ENCODE measurements around the gene INTS7.
A peak's percentile ranks its signal among the peaks of the same experiment; 100 is the strongest.

INTS7 gene

DNA sequence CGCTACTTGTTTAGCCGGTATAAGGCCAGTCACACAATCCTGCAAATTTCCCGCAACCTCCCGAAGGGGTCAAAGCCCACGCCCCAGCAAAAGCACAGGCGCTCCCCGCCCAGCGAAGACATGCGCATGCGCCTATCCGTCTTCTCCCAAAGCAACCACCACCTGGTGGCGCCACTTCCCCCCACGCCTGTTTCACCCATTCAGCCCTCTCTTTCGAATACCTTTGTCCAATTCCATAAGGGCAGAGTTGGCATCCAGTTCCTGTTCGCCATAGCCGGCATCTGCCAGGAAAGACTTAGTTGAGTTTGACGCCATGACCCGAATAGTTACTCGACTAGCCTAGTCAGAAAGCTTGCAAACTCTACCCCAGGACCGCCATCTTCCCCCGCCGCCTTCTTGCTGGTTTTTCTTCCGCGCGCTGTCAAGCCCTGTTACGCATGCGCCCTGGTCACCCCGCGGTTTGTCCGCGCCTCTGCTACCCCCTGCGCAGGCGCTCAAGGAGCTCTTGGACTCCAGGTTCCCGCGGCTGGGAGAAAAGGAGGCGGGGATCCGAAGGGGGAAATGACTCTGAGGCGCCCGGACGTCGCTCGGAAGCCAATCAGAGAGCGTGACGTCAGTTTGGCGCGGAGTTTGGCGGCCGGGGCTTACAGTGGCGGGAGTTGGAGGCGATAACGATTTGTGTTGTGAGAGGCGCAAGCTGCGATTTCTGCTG, at the start of gene INTS7, which contains the start of gene DTL:
Gene INTS7 (minus strand): TSS at position 435 of the 712 bp plus-strand sequence. CDS start 120 bp downstream, at position 315.
Gene DTL (plus strand): TSS at position 626 of the 712 bp plus-strand sequence. CDS start 143 bp downstream, outside the sequence.
- TF ChIP-seq, protein P1, sequence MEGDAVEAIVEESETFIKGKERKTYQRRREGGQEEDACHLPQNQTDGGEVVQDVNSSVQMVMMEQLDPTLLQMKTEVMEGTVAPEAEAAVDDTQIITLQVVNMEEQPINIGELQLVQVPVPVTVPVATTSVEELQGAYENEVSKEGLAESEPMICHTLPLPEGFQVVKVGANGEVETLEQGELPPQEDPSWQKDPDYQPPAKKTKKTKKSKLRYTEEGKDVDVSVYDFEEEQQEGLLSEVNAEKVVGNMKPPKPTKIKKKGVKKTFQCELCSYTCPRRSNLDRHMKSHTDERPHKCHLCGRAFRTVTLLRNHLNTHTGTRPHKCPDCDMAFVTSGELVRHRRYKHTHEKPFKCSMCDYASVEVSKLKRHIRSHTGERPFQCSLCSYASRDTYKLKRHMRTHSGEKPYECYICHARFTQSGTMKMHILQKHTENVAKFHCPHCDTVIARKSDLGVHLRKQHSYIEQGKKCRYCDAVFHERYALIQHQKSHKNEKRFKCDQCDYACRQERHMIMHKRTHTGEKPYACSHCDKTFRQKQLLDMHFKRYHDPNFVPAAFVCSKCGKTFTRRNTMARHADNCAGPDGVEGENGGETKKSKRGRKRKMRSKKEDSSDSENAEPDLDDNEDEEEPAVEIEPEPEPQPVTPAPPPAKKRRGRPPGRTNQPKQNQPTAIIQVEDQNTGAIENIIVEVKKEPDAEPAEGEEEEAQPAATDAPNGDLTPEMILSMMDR (IDR thresholded peaks at IDR 0.05; ENCODE audit: borderline replicate concordance, control extremely low read depth, extremely low read depth, insufficient read depth, missing control alignments) = peak; percentile 86
- peak; percentile 96 for DNase-seq (ENCODE audit: low spot score)
- in situ Hi-C loops (cut with MboI; ENCODE audit: low sequenced_read_pairs, unreplicated experiment) = loop anchor here (10.0 kb wide), 1 partner anchor 340 kb away; no protein-coding TSS in a partner anchor

GRCh38 chr1:212082765-212083406, 47.5 kb upstream of the INTS7 start:
- in situ Hi-C loops (cut with MboI; ENCODE audit: low sequenced_read_pairs, unreplicated experiment) = no loop called here
- DNase-seq (ENCODE audit: low spot score) = no peak

DNA sequence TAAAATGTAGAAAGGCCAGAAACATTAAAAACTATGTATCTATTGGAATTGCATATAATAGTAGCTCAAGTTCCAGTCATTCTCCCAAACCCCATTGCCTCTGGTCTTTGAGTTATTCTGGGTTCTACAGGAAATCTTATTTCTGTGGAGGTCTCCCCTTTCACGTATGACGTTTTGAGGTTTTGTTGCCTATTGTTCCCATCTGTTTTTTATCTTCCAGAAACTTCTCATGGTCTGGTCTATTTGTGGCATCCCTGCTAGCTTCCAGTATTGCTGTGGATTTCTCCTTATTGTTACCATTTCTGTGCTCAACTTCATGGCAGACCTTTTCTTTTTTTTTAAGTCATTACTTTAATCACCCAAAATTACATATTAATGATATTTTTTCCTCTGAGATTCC, 43.5 kb upstream of the INTS7 start:
- in situ Hi-C loops (cut with MboI; ENCODE audit: low sequenced_read_pairs, unreplicated experiment) = loop anchor here (10.0 kb wide), 1 partner anchor 376 kb away; no protein-coding TSS in a partner anchor
- TF ChIP-seq, protein P1 (IDR thresholded peaks at IDR 0.05; ENCODE audit: borderline replicate concordance, control extremely low read depth, extremely low read depth, insufficient read depth, missing control alignments) = no peak
- DNase-seq (ENCODE audit: low spot score) = no peak

More at GRCh38 chr1:212082765-212083406, 47.5 kb upstream of the INTS7 start:
- TF ChIP-seq, protein P1 (IDR thresholded peaks at IDR 0.05; ENCODE audit: borderline replicate concordance, control extremely low read depth, extremely low read depth, insufficient read depth, missing control alignments) = no peak

DNA sequence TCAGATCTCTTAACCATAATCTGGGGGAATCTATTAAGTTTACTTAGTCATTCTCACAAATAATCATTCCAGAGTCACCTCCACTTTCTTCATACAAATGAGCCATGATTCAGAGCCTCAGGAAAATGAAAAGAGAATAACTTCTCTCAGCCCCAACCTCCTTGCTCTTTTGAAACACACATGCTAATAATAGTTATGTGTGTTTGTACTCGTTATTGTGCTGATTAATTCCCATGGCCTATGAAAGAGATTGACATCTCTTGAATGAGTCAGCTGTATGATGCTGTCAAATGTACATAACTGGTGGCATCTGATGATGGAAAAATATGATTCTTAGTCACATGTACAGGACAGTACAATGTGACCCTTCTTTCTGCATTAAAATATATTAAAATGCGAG, 41.7 kb upstream of the INTS7 start:
- no peak for DNase-seq (ENCODE audit: low spot score)
- in situ Hi-C loops (cut with MboI; ENCODE audit: low sequenced_read_pairs, unreplicated experiment) = loop anchor here (10.0 kb wide), 1 partner anchor 378 kb away; no protein-coding TSS in a partner anchor
- TF ChIP-seq, protein P1 (IDR thresholded peaks at IDR 0.05; ENCODE audit: borderline replicate concordance, control extremely low read depth, extremely low read depth, insufficient read depth, missing control alignments) = no peak

DNA sequence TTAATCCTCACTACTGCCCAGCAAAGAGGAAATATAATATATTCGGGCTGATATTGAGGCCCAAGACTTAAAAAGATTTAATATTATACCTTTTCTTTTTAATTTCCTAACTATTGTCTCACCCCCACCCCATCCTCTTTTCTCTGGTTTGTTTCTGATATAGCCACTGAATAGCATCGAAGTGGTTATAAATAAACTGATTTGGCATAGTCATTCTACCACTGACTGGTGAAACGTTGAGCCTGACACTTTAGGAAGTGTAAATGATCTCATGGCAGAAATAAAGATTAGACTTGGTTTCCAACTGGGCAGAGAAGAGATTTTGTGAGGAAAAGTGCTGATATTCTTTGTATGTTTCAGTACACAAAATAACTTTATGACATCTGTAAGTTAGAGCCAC, 39.5 kb upstream of the INTS7 start:
- TF ChIP-seq, protein P1 (IDR thresholded peaks at IDR 0.05; ENCODE audit: borderline replicate concordance, control extremely low read depth, extremely low read depth, insufficient read depth, missing control alignments) = no peak
- in situ Hi-C loops (cut with MboI; ENCODE audit: low sequenced_read_pairs, unreplicated experiment) = loop anchor here (10.0 to 25.0 kb wide), 2 partner anchors 287 to 380 kb away; no protein-coding TSS in a partner anchor
- no peak for DNase-seq (ENCODE audit: low spot score)

- DNase-seq (ENCODE audit: low spot score) = no peak
- in situ Hi-C loops (cut with MboI; ENCODE audit: low sequenced_read_pairs, unreplicated experiment) = loop anchor here (10.0 to 25.0 kb wide), 2 partner anchors 288 to 380 kb away; no protein-coding TSS in a partner anchor
- TF ChIP-seq, protein P1 (IDR thresholded peaks at IDR 0.05; ENCODE audit: borderline replicate concordance, control extremely low read depth, extremely low read depth, insufficient read depth, missing control alignments) = no peak
Observed at GRCh38 chr1:212074313-212074712, 39.0 kb upstream of the INTS7 start.

Measured in GM13976 (cell line).